Ureter (tissue), 1 donor: ENCODE results near the gene SLC39A11. TPM values are rescaled to one million over a fixed set of nuclear protein-coding genes. Genes with fewer than 3 reads are reported as not detected.

Experiments
- total RNA-seq: library from RNA; stranded (reverse); gene quantifications from one replicate; pipeline ENCODE4 v1.2.4, GENCODE V29; 2023
- donor health status: DM: yes; HTN: yes; CAD: no.

Gene SLC39A11
- total RNA-seq, 1 donor from 2014 or later, result 60.3 TPM

Other genes starting within 250 kb of the SLC39A11 start
- 1.7 TPM for gene SSTR2, start 72.3 kb upstream of the SLC39A11 start, total RNA-seq
- 47.1 TPM for gene COG1, start 100.4 kb upstream of the SLC39A11 start, total RNA-seq
- gene CPSF4L, start 169.2 kb upstream of the SLC39A11 start, total RNA-seq, result not detected
- gene CDC42EP4, start 219.3 kb upstream of the SLC39A11 start, total RNA-seq, result 70.8 TPM